ENCODE measurements around the gene TARDBP.
"Not testable (repeated sequence)": the region's sequence is repeated elsewhere in the genome, so short reads cannot be mapped to it uniquely, and the experiment has no call there.

The TARDBP gene

GRCh38 chr1:10989920-10990516 is 22.4 kb upstream of the TARDBP start:
- in situ Hi-C loops (cut with HindIII; ENCODE audit: low pct_ligation_motif_present, low pct_unique_long_range_greater_than_20kb, low sequenced_read_pairs); DNase-seq: not testable (repeated sequence)

- in situ Hi-C loops (cut with HindIII; ENCODE audit: low pct_ligation_motif_present, low pct_unique_long_range_greater_than_20kb, low sequenced_read_pairs), result no loop called here
- no peak for DNase-seq
Measured at GRCh38 chr1:10990828-10991227, 21.6 kb upstream of the TARDBP start.

GRCh38 chr1:10992004-10992403 is 20.4 kb upstream of the TARDBP start:
- DNase-seq; in situ Hi-C loops (cut with HindIII; ENCODE audit: low pct_ligation_motif_present, low pct_unique_long_range_greater_than_20kb, low sequenced_read_pairs): not testable (repeated sequence)

GRCh38 chr1:10992864-10993263 is 19.6 kb upstream of the TARDBP start:
- in situ Hi-C loops (cut with HindIII; ENCODE audit: low pct_ligation_motif_present, low pct_unique_long_range_greater_than_20kb, low sequenced_read_pairs), result no loop called here
- no peak for DNase-seq

- no peak for DNase-seq
Measured at GRCh38 chr1:10996100-10996499, 16.4 kb upstream of the TARDBP start.

GRCh38 chr1:11000526-11000925 is 11.9 kb upstream of the TARDBP start:
- in situ Hi-C loops (cut with HindIII; ENCODE audit: low pct_ligation_motif_present, low pct_unique_long_range_greater_than_20kb, low sequenced_read_pairs), result no loop called here

More at GRCh38 chr1:10996100-10996499, 16.4 kb upstream of the TARDBP start:
- in situ Hi-C loops (cut with HindIII; ENCODE audit: low pct_ligation_motif_present, low pct_unique_long_range_greater_than_20kb, low sequenced_read_pairs), result no loop called here

GRCh38 chr1:11013160-11013531 is 692 bp downstream of the TARDBP start:
- in situ Hi-C loops (cut with HindIII; ENCODE audit: low pct_ligation_motif_present, low pct_unique_long_range_greater_than_20kb, low sequenced_read_pairs), result no loop called here
- no peak for DNase-seq

More at GRCh38 chr1:11000526-11000925, 11.9 kb upstream of the TARDBP start:
- no peak for DNase-seq

- in situ Hi-C loops (cut with HindIII; ENCODE audit: low pct_ligation_motif_present, low pct_unique_long_range_greater_than_20kb, low sequenced_read_pairs); DNase-seq: not testable (repeated sequence)
Measured at GRCh38 chr1:11019358-11019757, 6.9 kb downstream of the TARDBP start.

GRCh38 chr1:11019971-11020370 is 7.5 kb downstream of the TARDBP start:
- DNase-seq, result no peak
- in situ Hi-C loops (cut with HindIII; ENCODE audit: low pct_ligation_motif_present, low pct_unique_long_range_greater_than_20kb, low sequenced_read_pairs), result no loop called here

GRCh38 chr1:11023201-11023600 is 10.7 kb downstream of the TARDBP start:
- in situ Hi-C loops (cut with HindIII; ENCODE audit: low pct_ligation_motif_present, low pct_unique_long_range_greater_than_20kb, low sequenced_read_pairs), result no loop called here

GRCh38 chr1:11024154-11024873 is 11.9 kb downstream of the TARDBP start:
- in situ Hi-C loops (cut with HindIII; ENCODE audit: low pct_ligation_motif_present, low pct_unique_long_range_greater_than_20kb, low sequenced_read_pairs), result no loop called here
- no peak for DNase-seq

More at GRCh38 chr1:11023201-11023600, 10.7 kb downstream of the TARDBP start:
- no peak for DNase-seq

- no peak for DNase-seq
- in situ Hi-C loops (cut with HindIII; ENCODE audit: low pct_ligation_motif_present, low pct_unique_long_range_greater_than_20kb, low sequenced_read_pairs), result no loop called here
Measured at GRCh38 chr1:11024874-11025203, 12.4 kb downstream of the TARDBP start.

- no peak for DNase-seq
- in situ Hi-C loops (cut with HindIII; ENCODE audit: low pct_ligation_motif_present, low pct_unique_long_range_greater_than_20kb, low sequenced_read_pairs), result no loop called here
Measured at GRCh38 chr1:11025618-11026017, 13.2 kb downstream of the TARDBP start.

- in situ Hi-C loops (cut with HindIII; ENCODE audit: low pct_ligation_motif_present, low pct_unique_long_range_greater_than_20kb, low sequenced_read_pairs), result no loop called here
- DNase-seq, result no peak
Measured at GRCh38 chr1:11026052-11026451, 13.6 kb downstream of the TARDBP start.

GRCh38 chr1:11026903-11027302 is 14.4 kb downstream of the TARDBP start:
- in situ Hi-C loops (cut with HindIII; ENCODE audit: low pct_ligation_motif_present, low pct_unique_long_range_greater_than_20kb, low sequenced_read_pairs), result no loop called here
- DNase-seq, result no peak

- DNase-seq, result no peak
- in situ Hi-C loops (cut with HindIII; ENCODE audit: low pct_ligation_motif_present, low pct_unique_long_range_greater_than_20kb, low sequenced_read_pairs), result no loop called here
Measured at GRCh38 chr1:11027316-11027715, 14.9 kb downstream of the TARDBP start.

GRCh38 chr1:11028018-11028417 is 15.6 kb downstream of the TARDBP start:
- in situ Hi-C loops (cut with HindIII; ENCODE audit: low pct_ligation_motif_present, low pct_unique_long_range_greater_than_20kb, low sequenced_read_pairs), result no loop called here
- no peak for DNase-seq

GRCh38 chr1:11030865-11031264 is 18.4 kb downstream of the TARDBP start:
- DNase-seq, result no peak
- in situ Hi-C loops (cut with HindIII; ENCODE audit: low pct_ligation_motif_present, low pct_unique_long_range_greater_than_20kb, low sequenced_read_pairs), result no loop called here

GRCh38 chr1:11031624-11032262 is 19.3 kb downstream of the TARDBP start:
- in situ Hi-C loops (cut with HindIII; ENCODE audit: low pct_ligation_motif_present, low pct_unique_long_range_greater_than_20kb, low sequenced_read_pairs), result no loop called here
- DNase-seq, result no peak
